HG03460 (cell line): Measurements from ENCODE around the gene WDHD1.
"Not testable (repeated sequence)": the region's sequence is repeated elsewhere in the genome, so short reads cannot be mapped to it uniquely, and the experiment has no call there.

Source experiments
- ATAC-seq: cut with Tn5 transposase; IDR thresholded peaks from one replicate; pipeline ENCODE4 v1.9.1; 2021; ENCODE audit not compliant: unreplicated experiment

Gene WDHD1

GRCh38 chr14:55051165-55051422, 24.2 kb upstream of the WDHD1 start:
- peak; percentile 20 for ATAC-seq

GRCh38 chr14:55048900-55049436, 22.1 kb upstream of the WDHD1 start:
- no peak for ATAC-seq

GRCh38 chr14:55047301-55048053, 20.6 kb upstream of the WDHD1 start:
- ATAC-seq = no peak

- no peak for ATAC-seq
These were observed 18.2 kb upstream of the WDHD1 start for GRCh38 chr14:55045087-55045486.

DNA sequence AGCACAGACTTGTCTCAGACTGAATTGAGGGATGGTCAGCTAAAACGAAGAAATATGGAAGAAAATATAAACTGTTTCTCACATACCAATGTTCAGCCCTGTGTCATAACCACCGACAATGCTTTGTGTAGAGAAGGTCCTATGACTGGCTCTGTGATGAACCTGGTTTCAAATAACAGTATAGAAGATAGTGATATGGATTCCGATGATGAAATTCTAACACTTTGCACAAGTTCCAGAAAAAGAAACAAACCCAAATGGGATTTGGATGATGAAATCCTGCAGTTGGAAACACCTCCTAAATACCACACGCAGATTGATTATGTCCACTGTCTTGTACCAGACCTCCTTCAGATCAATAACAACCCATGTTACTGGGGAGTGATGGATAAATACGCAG, 16.6 kb upstream of the WDHD1 start:
- ATAC-seq = no peak

- no peak for ATAC-seq
These were observed 11.8 kb upstream of the WDHD1 start for GRCh38 chr14:55038708-55039107.

DNA sequence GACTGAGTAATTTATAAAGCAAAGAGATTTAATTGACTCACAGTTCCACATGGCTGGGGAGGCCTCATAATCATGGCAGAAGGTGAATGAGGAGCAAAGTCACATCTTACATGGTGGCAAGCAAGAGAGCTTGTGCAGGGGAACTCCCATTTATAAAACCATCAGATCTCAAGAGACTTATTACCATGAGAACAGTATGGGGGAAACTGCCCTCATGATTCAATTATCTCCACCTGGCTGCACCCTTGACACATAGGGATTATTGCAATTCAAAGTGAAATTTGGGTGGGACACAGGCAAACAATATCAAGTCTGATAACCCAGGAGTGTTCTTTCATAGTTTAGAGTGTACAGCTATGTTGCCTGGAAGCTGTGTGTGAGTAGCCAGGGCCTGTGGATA, 11.1 kb upstream of the WDHD1 start:
- not testable (repeated sequence) for ATAC-seq

- no peak for ATAC-seq
These were observed 4.3 kb upstream of the WDHD1 start for GRCh38 chr14:55031190-55031589.

- no peak for ATAC-seq
These were observed 1.6 kb upstream of the WDHD1 start for GRCh38 chr14:55028476-55028875.

DNA sequence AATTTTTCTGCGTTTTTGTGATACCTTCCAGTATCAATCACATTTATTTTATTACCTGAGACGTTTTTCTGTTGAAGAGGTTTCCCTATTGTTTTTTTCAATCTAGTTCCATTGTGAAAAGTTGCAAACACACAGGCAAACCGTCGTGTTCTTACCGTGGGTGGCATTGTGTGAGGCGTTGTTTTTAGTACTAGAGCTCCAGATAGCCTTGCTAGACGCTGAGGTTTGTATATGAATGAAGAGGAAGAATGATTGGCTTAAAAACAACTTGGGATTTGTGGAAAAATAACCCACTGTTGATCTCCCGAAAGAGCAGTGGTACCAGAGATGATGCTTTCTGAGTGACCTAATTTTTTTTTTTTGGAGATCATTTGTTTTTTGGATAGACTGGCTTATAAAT, 1.2 kb upstream of the WDHD1 start:
- no peak for ATAC-seq

DNA sequence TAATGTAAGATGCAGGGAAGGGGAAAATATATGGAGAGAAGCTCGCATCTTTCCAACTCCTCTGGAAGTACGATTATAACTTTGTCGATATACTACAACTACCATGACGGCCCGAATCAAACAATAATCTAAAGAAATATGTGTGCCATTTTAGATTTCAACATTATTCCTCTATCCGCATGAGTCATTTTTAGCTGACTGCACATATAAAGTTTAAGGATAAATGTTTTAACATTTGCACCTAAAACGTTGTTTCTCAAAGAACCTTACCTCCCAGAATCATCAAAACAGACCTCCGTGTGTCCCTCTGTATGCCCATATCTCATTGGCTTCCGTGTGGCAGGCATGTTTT, 482 bp downstream of the WDHD1 start:
- ATAC-seq = no peak

- ATAC-seq = no peak
These were observed 951 bp downstream of the WDHD1 start for GRCh38 chr14:55025948-55026347.

DNA sequence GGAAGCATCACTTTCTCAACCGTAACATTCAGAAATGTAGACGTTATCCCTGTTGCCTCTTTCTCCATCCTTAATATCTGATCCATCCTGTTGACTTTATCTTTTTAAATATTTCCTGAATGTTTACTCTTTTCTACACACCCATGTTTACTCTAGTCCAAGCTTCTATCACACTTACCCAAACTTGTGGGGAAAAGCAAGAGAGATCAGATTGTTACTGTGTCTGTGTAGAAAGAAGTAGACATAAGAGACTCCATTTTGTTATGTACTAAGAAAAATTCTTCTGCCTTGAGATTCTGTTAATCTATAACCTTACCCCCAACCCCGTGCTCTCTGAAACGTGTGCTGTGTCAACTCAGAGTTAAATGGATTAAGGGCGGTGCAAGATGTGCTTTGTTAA, 2.5 kb downstream of the WDHD1 start:
- not testable (repeated sequence) for ATAC-seq

GRCh38 chr14:55019968-55020554, 6.8 kb downstream of the WDHD1 start:
- no peak for ATAC-seq

- ATAC-seq = no peak
These were observed 11.9 kb downstream of the WDHD1 start for GRCh38 chr14:55015006-55015405.

GRCh38 chr14:55005071-55005470, 21.8 kb downstream of the WDHD1 start:
- ATAC-seq = no peak

- ATAC-seq = no peak
These were observed 26.5 kb downstream of the WDHD1 start for GRCh38 chr14:55000381-55000780.

GRCh38 chr14:54985156-54985555, 41.7 kb downstream of the WDHD1 start:
- ATAC-seq = no peak

GRCh38 chr14:54981698-54982097, 45.2 kb downstream of the WDHD1 start:
- ATAC-seq = no peak

DNA sequence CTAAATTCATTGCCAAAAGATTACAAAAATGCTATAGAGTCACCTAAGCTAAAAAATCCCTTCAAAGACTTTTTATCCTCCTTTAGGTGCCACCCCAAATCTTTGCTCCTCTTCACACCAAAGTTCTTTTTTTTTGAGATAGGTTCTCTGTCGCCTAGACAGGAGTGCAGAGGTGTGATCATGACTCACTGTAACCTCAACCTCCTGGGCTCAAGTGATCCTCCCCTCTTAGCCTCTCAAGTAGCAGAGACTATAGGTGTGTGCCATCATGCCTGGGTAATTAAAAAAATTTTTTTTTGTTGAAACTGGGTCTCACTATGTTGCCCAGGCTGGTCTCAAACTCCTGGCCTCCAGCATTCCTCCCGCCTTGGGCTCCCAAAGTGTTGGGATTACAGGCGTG, 47.9 kb downstream of the WDHD1 start:
- no peak for ATAC-seq

GRCh38 chr14:54976316-54976715, 50.6 kb downstream of the WDHD1 start:
- ATAC-seq = no peak

DNA sequence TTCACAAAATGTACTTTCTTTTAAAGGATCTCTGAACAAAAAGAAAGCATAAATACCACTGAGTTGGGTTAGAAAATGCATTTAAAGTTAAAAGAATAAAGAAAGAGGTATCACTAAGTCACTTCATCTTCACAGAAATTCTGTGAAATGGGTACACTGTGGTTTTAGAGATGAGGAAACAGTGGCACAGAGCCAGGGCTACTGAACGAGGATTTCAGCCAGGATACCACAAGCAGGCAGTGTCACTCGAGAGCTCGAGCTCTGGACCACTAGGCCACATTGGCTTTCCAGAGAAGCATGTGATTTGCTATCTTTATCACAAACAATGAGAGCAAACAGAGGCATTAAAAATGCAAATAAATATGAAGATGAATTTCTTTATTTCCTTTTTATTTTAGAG, 51.0 kb downstream of the WDHD1 start:
- ATAC-seq = no peak
